ENCODE results near the gene SPON1. TPM values are rescaled to one million over a fixed set of nuclear protein-coding genes. Genes with fewer than 3 reads are reported as not detected.

The SPON1 gene
- total and polyA plus RNA-seq, 2 experiments from 2014 or later: 2.9 to 6.4 TPM

GRCh38 chr11:13949876-13950275, 12.6 kb upstream of the SPON1 start:
- Mint-ChIP-seq H3K9me3 (no peaks in the 10 kb centered on the region), H3K4me1 (peaks cover 2% of the 10 kb centered on the region; the same call in 1 of the 3 replicates), H3K36me3 (ENCODE audit: low read depth) (no peaks in the 10 kb centered on the region), H3K27me3 (ENCODE audit: insufficient read depth, low read depth, poor library complexity) (no peaks in the 10 kb centered on the region), H3K4me3 (no peak overlapping the region), H3K27ac (no peak overlapping the region)
- H3K4me2 ChIP-seq: no peak overlapping the region
- DNase-seq (ENCODE audit: low spot score): no peak
- no peaks in the 10 kb centered on the region for H4K20me1 ChIP-seq (replicated peaks; ENCODE audit: insufficient read depth)
- H3K27ac ChIP-seq (ENCODE audit: low read depth): no peak overlapping the region
- no peaks in the 10 kb centered on the region for H3F3A ChIP-seq (replicated peaks; ENCODE audit: low read depth)
- no peaks in the 10 kb centered on the region for H3K27me3 ChIP-seq (ENCODE audit: insufficient read depth)
- H3K79me2 ChIP-seq (replicated peaks; ENCODE audit: insufficient read depth): no peaks in the 10 kb centered on the region
- no peaks in the 10 kb centered on the region for H3K36me3 ChIP-seq (ENCODE audit: insufficient read depth)
- 0 out of 4 replicates have a peak, but pooled peaks of 1 of the 2 experiments have one; percentile 3 for TF ChIP-seq CTCF (conservative IDR thresholded peaks at IDR 0.05; ENCODE audit: low read depth in 2 of 2)
- TF ChIP-seq JUNB (IDR thresholded peaks at IDR 0.05; ENCODE audit: unreplicated experiment): no peak
- no peak for TF ChIP-seq ZNF462 (CRISPR knock-in tag; IDR thresholded peaks at IDR 0.05)
- TF ChIP-seq EZH2 (IDR thresholded peaks at IDR 0.05; ENCODE audit: low read depth, unreplicated experiment): no peak
- no peak for TF ChIP-seq ZNF331 (CRISPR knock-in tag; IDR thresholded peaks at IDR 0.05; ENCODE audit: low read depth)
- TF ChIP-seq STAT1 (IDR thresholded peaks at IDR 0.05; ENCODE audit: unreplicated experiment): no peak
- no peak for TF ChIP-seq ZNF114 (CRISPR knock-in tag; IDR thresholded peaks at IDR 0.05)
- no peak for TF ChIP-seq NANOG (IDR thresholded peaks at IDR 0.05; ENCODE audit: borderline replicate concordance)
- H3K9me2 ChIP-seq (ENCODE audit: insufficient read depth): no peaks in the 10 kb centered on the region
- H3K4me3 ChIP-seq: no peak overlapping the region
- no peak for ATAC-seq
- no peaks in the 10 kb centered on the region for H3K4me1 ChIP-seq (ENCODE audit: insufficient read depth)
- H2AFZ ChIP-seq: no peak overlapping the region
